Liver (tissue), 3 donors: ENCODE measurements around the gene OR10H3.

Source experiments
- CTCF ChIP-seq: fragments of 150-350 bp; IDR thresholded peaks from 2 replicates; pipeline ENCODE4 v1.5.1; 2017; ENCODE audit warnings: improper control_type of control experiment, low read depth, low read length; ENCODE audit not compliant: missing input control
- EGR1 ChIP-seq, 2 donors: IDR thresholded peaks; 2 replicates each; pipeline ENCODE4 v1.6.1; 2016 to 2018; ENCODE audit warnings: antibody characterized with exemption in 2 of 2, low read depth in 2 of 2
- JUND ChIP-seq, 2 donors: IDR thresholded peaks; 2 replicates each; pipeline ENCODE4 v1.6.1; 2016; ENCODE audit warnings: antibody characterized with exemption in 2 of 2
- MAX ChIP-seq: IDR thresholded peaks from 2 replicates; pipeline ENCODE4 v1.6.1; 2016; ENCODE audit warnings: antibody characterized with exemption
- REST ChIP-seq: IDR thresholded peaks from 2 replicates; pipeline ENCODE4 v1.6.1; 2016; ENCODE audit warnings: antibody characterized with exemption, mild to moderate bottlenecking
- TAF1 ChIP-seq: conservative IDR thresholded peaks from 2 replicates; pipeline ENCODE4 v1.6.1; 2016; ENCODE audit warnings: antibody characterized with exemption, mild to moderate bottlenecking
- YY1 ChIP-seq: IDR thresholded peaks from 2 replicates; pipeline ENCODE4 v1.6.1; 2016; ENCODE audit warnings: antibody characterized with exemption, mild to moderate bottlenecking
- ZBTB33 ChIP-seq: IDR thresholded peaks from 2 replicates; pipeline ENCODE4 v1.6.1; 2016; ENCODE audit warnings: antibody characterized with exemption
- donor health status: healthy.
- donor health status: healthy.

GRCh38 chr19:15696654-15697194, 41.1 kb upstream of the OR10H3 start:
- TF ChIP-seq EGR1 (IDR thresholded peaks at IDR 0.05; ENCODE audit: low read depth in 2 of 2) (no peak), CTCF (no peak), YY1 (no peak), REST (no peak), ZBTB33 (no peak), TAF1 (no peak), MAX (no peak), JUND (IDR thresholded peaks at IDR 0.05) (no peak)
